BLaER1 (cell line): Measurements from ENCODE around the gene TCP11.

Experiments used
- H3K27ac ChIP-seq: shearing (Covaris generic); formaldehyde crosslinking; 2 replicates; pipeline ENCODE4 v1.8.1; 2022
- H3K27me3 ChIP-seq: shearing (Covaris generic); formaldehyde crosslinking; 2 replicates; pipeline ENCODE4 v1.8.1; 2022
- H3K36me3 ChIP-seq: shearing (Covaris generic); formaldehyde crosslinking; 2 replicates; pipeline ENCODE4 v1.8.1; 2022
- H3K4me1 ChIP-seq: shearing (Covaris generic); formaldehyde crosslinking; 2 replicates; pipeline ENCODE4 v1.8.1; 2022
- H3K4me2 ChIP-seq: shearing (Covaris generic); formaldehyde crosslinking; 2 replicates; pipeline ENCODE4 v1.8.1; 2022
- H3K4me3 ChIP-seq: shearing (Covaris generic); formaldehyde crosslinking; 2 replicates; pipeline ENCODE4 v1.8.1; 2022
- H3K9ac ChIP-seq: shearing (Covaris generic); formaldehyde crosslinking; 2 replicates; pipeline ENCODE4 v1.8.1; 2022
- H3K9me3 ChIP-seq: shearing (Covaris generic); formaldehyde crosslinking; 2 replicates; pipeline ENCODE4 v1.8.1; 2022
- H4K20me1 ChIP-seq: shearing (Covaris generic); formaldehyde crosslinking; 2 replicates; pipeline ENCODE4 v1.8.1; 2022
- Cebpa-rat ChIP-seq: shearing (Covaris generic); IDR thresholded peaks from 2 replicates; pipeline ENCODE4 v1.8.1; 2022

Gene TCP11

GRCh38 chr6:35181308-35181932 is 40.3 kb upstream of the TCP11 start:
- no peak overlapping the region for H3K27ac ChIP-seq
- H3K27me3 ChIP-seq, result no peaks in the 10 kb centered on the region
- H4K20me1 ChIP-seq, result no peaks in the 10 kb centered on the region
- TF ChIP-seq Cebpa-rat, result no peak
- H3K4me3 ChIP-seq, result no peak overlapping the region
- no peak overlapping the region for H3K4me2 ChIP-seq
- no peak overlapping the region for H3K9ac ChIP-seq
- H3K4me1 ChIP-seq, result peaks cover 10% of the 10 kb centered on the region
- H3K36me3 ChIP-seq, result no peaks in the 10 kb centered on the region
- no peaks in the 10 kb centered on the region for H3K9me3 ChIP-seq

- no peak overlapping the region for H3K27ac ChIP-seq
- H3K27me3 ChIP-seq, result no peaks in the 10 kb centered on the region
- no peaks in the 10 kb centered on the region for H3K9me3 ChIP-seq
- no peaks in the 10 kb centered on the region for H4K20me1 ChIP-seq
- H3K9ac ChIP-seq, result no peak overlapping the region
- TF ChIP-seq Cebpa-rat, result no peak
- no peak overlapping the region for H3K4me3 ChIP-seq
- H3K4me2 ChIP-seq, result no peak overlapping the region
- H3K36me3 ChIP-seq, result no peaks in the 10 kb centered on the region
- peaks cover 10% of the 10 kb centered on the region for H3K4me1 ChIP-seq
Observed at GRCh38 chr6:35179901-35180535, 38.9 kb upstream of the TCP11 start.

- H3K27me3 ChIP-seq, result no peaks in the 10 kb centered on the region
- no peaks in the 10 kb centered on the region for H3K36me3 ChIP-seq
- H3K9ac ChIP-seq, result no peak overlapping the region
- H3K4me3 ChIP-seq, result no peak overlapping the region
- H3K9me3 ChIP-seq, result no peaks in the 10 kb centered on the region
- no peaks in the 10 kb centered on the region for H4K20me1 ChIP-seq
- H3K4me1 ChIP-seq, result peaks cover 11% of the 10 kb centered on the region
- no peak overlapping the region for H3K27ac ChIP-seq
- no peak for TF ChIP-seq Cebpa-rat
- peak overlapping the region; percentile 26; the same call in 1 of the 2 replicates for H3K4me2 ChIP-seq
Observed at GRCh38 chr6:35178932-35179832, 38.0 kb upstream of the TCP11 start.

GRCh38 chr6:35178012-35178411 is 36.9 kb upstream of the TCP11 start:
- no peaks in the 10 kb centered on the region for H3K36me3 ChIP-seq
- H3K4me2 ChIP-seq, result no peak overlapping the region
- H3K4me3 ChIP-seq, result no peak overlapping the region
- no peaks in the 10 kb centered on the region for H3K9me3 ChIP-seq
- H3K27ac ChIP-seq, result no peak overlapping the region
- peaks cover 20% of the 10 kb centered on the region for H3K4me1 ChIP-seq
- no peaks in the 10 kb centered on the region for H4K20me1 ChIP-seq
- TF ChIP-seq Cebpa-rat, result no peak
- no peak overlapping the region for H3K9ac ChIP-seq
- H3K27me3 ChIP-seq, result no peaks in the 10 kb centered on the region

- no peak overlapping the region for H3K4me2 ChIP-seq
Observed at GRCh38 chr6:35177596-35177995, 36.5 kb upstream of the TCP11 start.

GRCh38 chr6:35177157-35177556 is 36.0 kb upstream of the TCP11 start:
- Histone ChIP-seq H3K36me3 (no peaks in the 10 kb centered on the region), H3K27me3 (no peaks in the 10 kb centered on the region), H4K20me1 (no peaks in the 10 kb centered on the region), H3K4me2 (no peak overlapping the region), H3K9me3 (no peaks in the 10 kb centered on the region), H3K9ac (no peak overlapping the region), H3K4me1 (peaks cover 20% of the 10 kb centered on the region), H3K4me3 (no peak overlapping the region), H3K27ac (no peak overlapping the region)
- no peak for TF ChIP-seq Cebpa-rat

More at GRCh38 chr6:35177596-35177995, 36.5 kb upstream of the TCP11 start:
- H3K4me1 ChIP-seq, result peaks cover 20% of the 10 kb centered on the region
- no peaks in the 10 kb centered on the region for H4K20me1 ChIP-seq
- no peak overlapping the region for H3K4me3 ChIP-seq
- H3K9me3 ChIP-seq, result no peaks in the 10 kb centered on the region
- H3K27me3 ChIP-seq, result no peaks in the 10 kb centered on the region
- no peak overlapping the region for H3K9ac ChIP-seq
- no peak for TF ChIP-seq Cebpa-rat
- H3K36me3 ChIP-seq, result no peaks in the 10 kb centered on the region
- H3K27ac ChIP-seq, result no peak overlapping the region

GRCh38 chr6:35176301-35177024 is 35.3 kb upstream of the TCP11 start:
- Histone ChIP-seq H3K9ac (no peak overlapping the region), H4K20me1 (no peaks in the 10 kb centered on the region), H3K36me3 (no peaks in the 10 kb centered on the region), H3K27me3 (no peaks in the 10 kb centered on the region), H3K4me1 (peaks cover 20% of the 10 kb centered on the region), H3K27ac (no peak overlapping the region), H3K4me3 (no peak overlapping the region), H3K9me3 (no peaks in the 10 kb centered on the region), H3K4me2 (no peak overlapping the region)
- TF ChIP-seq Cebpa-rat, result no peak

- H3K4me1 ChIP-seq, result peaks cover 19% of the 10 kb centered on the region
- peaks cover 8% of the 10 kb centered on the region; the same call in 1 of the 2 replicates for H3K9me3 ChIP-seq
- peak overlapping the region; percentile 59; the same call in 1 of the 2 replicates for H3K4me2 ChIP-seq
- no peaks in the 10 kb centered on the region for H4K20me1 ChIP-seq
- no peak overlapping the region for H3K4me3 ChIP-seq
- H3K9ac ChIP-seq, result no peak overlapping the region
- no peak overlapping the region for H3K27ac ChIP-seq
- no peak for TF ChIP-seq Cebpa-rat
- no peaks in the 10 kb centered on the region for H3K27me3 ChIP-seq
- no peaks in the 10 kb centered on the region for H3K36me3 ChIP-seq
Observed at GRCh38 chr6:35174501-35174900, 33.4 kb upstream of the TCP11 start.

GRCh38 chr6:35174088-35174434 is 32.9 kb upstream of the TCP11 start:
- Histone ChIP-seq H3K27ac (no peak overlapping the region), H3K27me3 (no peaks in the 10 kb centered on the region), H3K4me3 (no peak overlapping the region), H3K9ac (no peak overlapping the region), H3K4me1 (peaks cover 15% of the 10 kb centered on the region), H3K9me3 (peaks cover 8% of the 10 kb centered on the region; the same call in 1 of the 2 replicates), H3K36me3 (no peaks in the 10 kb centered on the region), H4K20me1 (no peaks in the 10 kb centered on the region), H3K4me2 (peak overlapping the region; percentile 59)
- TF ChIP-seq Cebpa-rat, result no peak
